Mesendoderm (in vitro differentiated cells): ENCODE measurements around the gene LYRM1.
"Not testable (repeated sequence)": the region's sequence is repeated elsewhere in the genome, so short reads cannot be mapped to it uniquely, and the experiment has no call there.

Experiments
- DNase-seq: peaks from one replicate; pipeline ENCODE4 v3.0.0; 2013
- H2AK5ac ChIP-seq: 2 replicates; pipeline ENCODE4 v1.6.1; 2013; ENCODE audit warnings: low read length, inconsistent platforms
- H2BK120ac ChIP-seq: 2 replicates; pipeline ENCODE4 v1.6.1; 2013; ENCODE audit warnings: low read depth, mild to moderate bottlenecking, low read length, moderate library complexity, mixed read lengths
- H2BK15ac ChIP-seq: replicated peaks from 2 replicates; pipeline ENCODE4 v1.6.1; 2013; ENCODE audit warnings: low read depth, mild to moderate bottlenecking, moderate library complexity
- H2BK5ac ChIP-seq: 2 replicates; pipeline ENCODE4 v1.6.1; 2013; ENCODE audit warnings: low read length, inconsistent platforms
- H3K18ac ChIP-seq: 2 replicates; pipeline ENCODE4 v1.6.1; 2013; ENCODE audit warnings: mild to moderate bottlenecking, low read length, mixed read lengths
- H3K23ac ChIP-seq: one replicate; pipeline ENCODE4 v1.6.1; 2013; ENCODE audit warnings: low read length
- H3K27ac ChIP-seq: 2 replicates; pipeline ENCODE4 v1.5.1; 2013; ENCODE audit warnings: low read depth, mild to moderate bottlenecking, inconsistent platforms, low read length, moderate library complexity
- H3K27me3 ChIP-seq: 2 replicates; pipeline ENCODE4 v1.6.1; 2013; ENCODE audit warnings: low read length, control low read depth, mild to moderate bottlenecking, inconsistent platforms; ENCODE audit not compliant: insufficient read depth, poor library complexity
- H3K36me3 ChIP-seq: 2 replicates; pipeline ENCODE4 v1.6.1; 2013; ENCODE audit warnings: low read length, inconsistent platforms; ENCODE audit not compliant: control insufficient read depth, insufficient read depth
- H3K4ac ChIP-seq: one replicate; pipeline ENCODE4 v1.6.1; 2013; ENCODE audit warnings: low read depth, mild to moderate bottlenecking, low read length, moderate library complexity
- H3K4me1 ChIP-seq: 2 replicates; pipeline ENCODE4 v1.6.1; 2013; ENCODE audit warnings: low read depth, low read length, inconsistent platforms; ENCODE audit not compliant: control insufficient read depth
- H3K4me2 ChIP-seq: 2 replicates; pipeline ENCODE4 v1.6.1; 2013; ENCODE audit warnings: low read length
- H3K4me3 ChIP-seq: 2 replicates; pipeline ENCODE4 v1.5.1; 2013; ENCODE audit warnings: mild to moderate bottlenecking, low read length
- H3K56ac ChIP-seq: one replicate; pipeline ENCODE4 v1.6.1; 2013; ENCODE audit warnings: low read length
- H3K79me1 ChIP-seq: 2 replicates; pipeline ENCODE4 v1.6.1; 2013; ENCODE audit warnings: low read length, inconsistent platforms
- H3K79me2 ChIP-seq: 2 replicates; pipeline ENCODE4 v1.6.1; 2013; ENCODE audit warnings: mild to moderate bottlenecking, low read length; ENCODE audit not compliant: control insufficient read depth, insufficient read depth
- H3K9ac ChIP-seq: 2 replicates; pipeline ENCODE4 v1.6.1; 2013; ENCODE audit warnings: low read length, inconsistent platforms
- H4K5ac ChIP-seq: one replicate; pipeline ENCODE4 v1.6.1; 2013; ENCODE audit warnings: low read length
- H4K8ac ChIP-seq: one replicate; pipeline ENCODE4 v1.6.1; 2013; ENCODE audit warnings: low read depth, mild to moderate bottlenecking, control low read depth, low read length, moderate library complexity
- WGBS: extraction: QIAGEN DNeasy Blood & Tissue Kit; methylation state at CpG from one replicate; pipeline ENCODE4 v1.1.7; 2013; ENCODE audit warnings: low lambda C conversion rate, missing lambda C conversion rate; ENCODE audit not compliant: insufficient coverage; ENCODE audit errors: extremely low coverage; 5-methylcytosine and 5-hydroxymethylcytosine counted together

Gene LYRM1

GRCh38 chr16:20960899-20961298, 60.3 kb downstream of the LYRM1 start:
- Histone ChIP-seq H3K4me2 (no peak overlapping the region), H3K56ac (no peak overlapping the region), H3K36me3 (no peaks in the 10 kb centered on the region), H3K79me2 (no peaks in the 10 kb centered on the region), H4K8ac (no peak overlapping the region), H3K4ac (no peak overlapping the region), H3K4me3 (no peak overlapping the region), H3K27me3 (no peaks in the 10 kb centered on the region), H2AK5ac (no peak overlapping the region), H2BK5ac (no peak overlapping the region), H3K9ac (no peak overlapping the region), H3K23ac (no peak overlapping the region), H3K27ac (no peak overlapping the region), H3K79me1 (no peaks in the 10 kb centered on the region), H2BK120ac (no peak overlapping the region), H3K4me1 (no peaks in the 10 kb centered on the region), H4K5ac (no peak overlapping the region), H2BK15ac (no peak overlapping the region), H3K18ac (no peak overlapping the region)
- no CpG with 5 or more reads among the region's 5 CpGs for WGBS
- DNase-seq: no peak

DNA sequence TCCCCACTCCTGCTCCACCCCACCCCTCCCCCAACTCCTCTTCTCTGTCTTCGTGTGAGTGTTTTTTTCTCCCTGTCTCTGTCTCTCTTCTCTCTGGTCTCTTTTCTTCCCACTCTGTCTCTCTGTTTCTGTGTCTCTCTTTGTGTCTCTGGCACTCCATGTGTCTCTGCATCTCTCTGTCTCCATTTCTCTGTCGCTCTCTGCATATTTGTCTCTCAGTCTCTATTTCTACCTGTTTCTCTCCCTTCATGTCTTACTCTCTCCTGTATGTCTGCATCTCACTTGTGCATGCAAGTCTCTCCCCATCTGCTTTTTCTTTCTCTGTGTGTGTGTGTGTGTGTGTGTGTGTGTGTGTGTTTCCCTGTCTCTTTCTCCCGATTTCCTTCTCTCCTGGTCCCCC, 68.2 kb downstream of the LYRM1 start:
- WGBS: no CpG with 5 or more reads among the region's 3 CpGs
- no peak overlapping the region for H2BK120ac ChIP-seq
- no peaks in the 10 kb centered on the region for H3K79me2 ChIP-seq
- no peak overlapping the region for H3K27ac ChIP-seq
- H3K4ac ChIP-seq: no peak overlapping the region
- no peak overlapping the region for H3K4me2 ChIP-seq
- no peak overlapping the region for H3K18ac ChIP-seq
- no peaks in the 10 kb centered on the region for H3K27me3 ChIP-seq
- H3K36me3 ChIP-seq: no peaks in the 10 kb centered on the region
- no peaks in the 10 kb centered on the region for H3K79me1 ChIP-seq
- H2BK15ac ChIP-seq: no peak overlapping the region
- no peak overlapping the region for H3K23ac ChIP-seq
- no peak overlapping the region for H3K9ac ChIP-seq
- no peak overlapping the region for H4K5ac ChIP-seq
- no peak overlapping the region for H3K56ac ChIP-seq
- H4K8ac ChIP-seq: no peak overlapping the region
- H3K4me1 ChIP-seq: no peaks in the 10 kb centered on the region
- no peak for DNase-seq
- no peak overlapping the region for H3K4me3 ChIP-seq
- no peak overlapping the region for H2AK5ac ChIP-seq
- no peak overlapping the region for H2BK5ac ChIP-seq

DNA sequence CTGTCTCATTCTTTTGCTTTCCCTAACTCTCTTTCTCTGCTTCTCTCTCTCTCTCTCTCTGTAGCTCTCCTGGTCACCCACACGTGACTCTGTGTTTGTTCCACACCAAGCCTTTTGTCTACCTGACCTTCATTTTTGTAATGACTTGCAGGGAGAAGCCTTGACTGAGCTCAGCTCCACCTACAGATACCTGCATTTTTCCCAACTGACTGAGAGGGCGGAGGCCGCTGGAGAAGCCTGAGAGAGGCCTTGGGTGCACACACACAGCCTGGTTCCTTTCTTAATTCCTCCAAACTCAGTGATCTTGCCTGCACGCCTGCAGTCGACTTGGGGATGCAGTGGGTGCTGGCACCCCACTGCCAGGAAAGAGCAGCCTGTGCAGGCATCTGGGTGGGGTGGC, 68.8 kb downstream of the LYRM1 start:
- Histone ChIP-seq H2AK5ac (no peak overlapping the region), H3K9ac (no peak overlapping the region), H3K79me2 (no peaks in the 10 kb centered on the region), H4K8ac (no peak overlapping the region), H3K4me2 (no peak overlapping the region), H3K4me1 (no peaks in the 10 kb centered on the region), H3K23ac (no peak overlapping the region), H4K5ac (no peak overlapping the region), H2BK120ac (no peak overlapping the region), H3K18ac (no peak overlapping the region), H3K79me1 (no peaks in the 10 kb centered on the region), H2BK15ac (no peak overlapping the region), H3K36me3 (no peaks in the 10 kb centered on the region), H3K4ac (no peak overlapping the region), H3K4me3 (no peak overlapping the region), H2BK5ac (no peak overlapping the region), H3K27me3 (no peaks in the 10 kb centered on the region), H3K27ac (no peak overlapping the region), H3K56ac (no peak overlapping the region)
- DNase-seq: no peak
- no CpG with 5 or more reads among the region's 5 CpGs for WGBS

GRCh38 chr16:20971401-20971800, 70.8 kb downstream of the LYRM1 start:
- Histone ChIP-seq H2AK5ac (no peak overlapping the region), H3K4me2 (no peak overlapping the region), H2BK5ac (no peak overlapping the region), H3K4ac (no peak overlapping the region), H3K23ac (no peak overlapping the region), H3K27me3 (no peaks in the 10 kb centered on the region), H3K36me3 (no peaks in the 10 kb centered on the region), H3K56ac (no peak overlapping the region), H3K9ac (no peak overlapping the region), H3K79me2 (no peaks in the 10 kb centered on the region), H2BK15ac (no peak overlapping the region), H4K5ac (no peak overlapping the region), H3K27ac (no peak overlapping the region), H3K79me1 (no peaks in the 10 kb centered on the region), H3K4me1 (no peaks in the 10 kb centered on the region), H3K18ac (no peak overlapping the region), H4K8ac (no peak overlapping the region), H2BK120ac (no peak overlapping the region), H3K4me3 (no peak overlapping the region)
- DNase-seq: no peak
- no CpG with 5 or more reads among the region's 8 CpGs for WGBS

GRCh38 chr16:20973201-20973600, 72.6 kb downstream of the LYRM1 start:
- not testable (repeated sequence) for H3K79me2 ChIP-seq, H2BK15ac ChIP-seq, H2BK5ac ChIP-seq, H3K79me1 ChIP-seq, H2BK120ac ChIP-seq, H3K27ac ChIP-seq, H3K9ac ChIP-seq, H3K36me3 ChIP-seq, H3K4ac ChIP-seq, H4K8ac ChIP-seq, H3K27me3 ChIP-seq, H3K56ac ChIP-seq, H3K23ac ChIP-seq, H3K4me3 ChIP-seq, H3K18ac ChIP-seq, H3K4me1 ChIP-seq, H2AK5ac ChIP-seq, DNase-seq, H3K4me2 ChIP-seq, H4K5ac ChIP-seq
- no CpG with 5 or more reads among the region's 4 CpGs for WGBS
